OCI-LY7 (cell line): ENCODE measurements around the gene MAP3K1. TPM values are rescaled to one million over a fixed set of nuclear protein-coding genes. Genes with fewer than 3 reads are reported as not detected.

Experiments used
- BruUV-seq: library from RNA; stranded (reverse); fragments of 400-500 nt; replicated peaks from 2 replicates; lab custom pipeline; 2021; lab: Mats Ljungman, UMichigan
- CTCF ChIA-PET: fragments of 300-600 bp; sonication (Branson Sonifier 250); formaldehyde crosslinking; loops from one replicate; lab custom pipeline; 2022; ENCODE audit warnings: antibody characterized with exemption; ENCODE audit not compliant: unreplicated experiment; lab: Charles Lee
- POLR2A ChIA-PET: fragments of 300-600 bp; sonication (Branson Sonifier 250); formaldehyde crosslinking; loops from one replicate; lab custom pipeline; 2022; ENCODE audit warnings: antibody characterized with exemption; lab: Charles Lee
- DNase-seq: peaks from one replicate; pipeline ENCODE4 v3.0.0-alpha.2; 2015; ENCODE audit warnings: low spot score
- H2AFZ ChIP-seq: fragments of 200-600 bp; sonication (generic), shearing (Covaris generic); 2 replicates; pipeline ENCODE4 v1.6.1; 2014; ENCODE audit warnings: mild to moderate bottlenecking, antibody characterized with exemption, low read length, moderate library complexity
- H3K27ac ChIP-seq: fragments of 200-600 bp; sonication (generic); 2 replicates; pipeline ENCODE4 v1.5.1; 2014; ENCODE audit warnings: mixed run types, low read depth, mild to moderate bottlenecking, moderate library complexity, low read length, inconsistent platforms; ENCODE audit not compliant: poor library complexity, severe bottlenecking
- H3K36me3 ChIP-seq: fragments of 200-600 bp; sonication (generic); 2 replicates; pipeline ENCODE4 v1.6.1; 2014; ENCODE audit warnings: mild to moderate bottlenecking, antibody characterized with exemption, low read length, moderate library complexity, mixed read lengths; ENCODE audit not compliant: insufficient read depth
- H3K4me1 ChIP-seq: fragments of 200-600 bp; sonication (generic); 2 replicates; pipeline ENCODE4 v1.5.1; 2014; ENCODE audit warnings: mild to moderate bottlenecking, low read length; ENCODE audit not compliant: insufficient read depth, poor library complexity, severe bottlenecking
- H3K4me2 ChIP-seq: fragments of 200-600 bp; sonication (generic); 2 replicates; pipeline ENCODE4 v1.6.1; 2014; ENCODE audit warnings: mild to moderate bottlenecking, low read length
- H3K4me3 ChIP-seq: fragments of 200-600 bp; sonication (generic); 2 replicates; pipeline ENCODE4 v1.5.1; 2014; ENCODE audit warnings: mild to moderate bottlenecking, low read depth, low read length; ENCODE audit not compliant: poor library complexity, severe bottlenecking
- H3K79me2 ChIP-seq: fragments of 200-600 bp; sonication (generic); 2 replicates; pipeline ENCODE4 v1.6.1; 2016; ENCODE audit warnings: low read depth, mild to moderate bottlenecking, low read length, moderate library complexity, mixed read lengths; ENCODE audit not compliant: insufficient read depth
- H3K9me2 ChIP-seq: fragments of 200-600 bp; sonication (generic); 2 replicates; pipeline ENCODE4 v1.6.1; 2016; ENCODE audit warnings: mild to moderate bottlenecking, low read length, mixed read lengths; ENCODE audit not compliant: insufficient read depth
- H3K9me3 ChIP-seq: fragments of 200-600 bp; sonication (generic); 2 replicates; pipeline ENCODE4 v1.6.1; 2014; ENCODE audit warnings: mild to moderate bottlenecking, mixed run types, low read length, mixed read lengths
- H4K20me1 ChIP-seq: fragments of 200-600 bp; sonication (generic); 2 replicates; pipeline ENCODE4 v1.6.1; 2014; ENCODE audit warnings: mild to moderate bottlenecking, antibody characterized with exemption, low read length, moderate library complexity, mixed read lengths; ENCODE audit not compliant: insufficient read depth
- EZH2phosphoT487 ChIP-seq: fragments of 200-600 bp; sonication (generic); IDR thresholded peaks from 2 replicates; pipeline ENCODE4 v1.6.1; 2018; ENCODE audit warnings: low read depth, borderline replicate concordance, mild to moderate bottlenecking, mixed run types, antibody characterized with exemption, low read length, moderate library complexity, mixed read lengths
- intact Hi-C: fragments of 100-400 bp; cut with micrococcal nuclease; formaldehyde crosslinking; loops from one replicate; pipeline ENCODE4 v1.10.0; 2022; ENCODE audit not compliant: unreplicated experiment
- total RNA-seq, 2 experiments: library from RNA; depleted of rRNA in 1 of 2; stranded (reverse); fragments of >200 nt in 1 of 2; shearing (Covaris generic) in 1 of 2; gene quantifications; 2 replicates each; pipeline ENCODE4 v1.2.3, GENCODE V29; 2014 to 2022
- TF ChIP-seq, protein P1 (sequence below): fragments of 200-600 bp; sonication (generic); conservative IDR thresholded peaks from 2 replicates; pipeline ENCODE4 v1.5.1; 2014; ENCODE audit warnings: mild to moderate bottlenecking, antibody characterized with exemption, low read length, moderate library complexity, mixed read lengths

Gene MAP3K1
- total RNA-seq, 2 experiments from 2014 or later, result 29.4 to 29.9 TPM

DNA sequence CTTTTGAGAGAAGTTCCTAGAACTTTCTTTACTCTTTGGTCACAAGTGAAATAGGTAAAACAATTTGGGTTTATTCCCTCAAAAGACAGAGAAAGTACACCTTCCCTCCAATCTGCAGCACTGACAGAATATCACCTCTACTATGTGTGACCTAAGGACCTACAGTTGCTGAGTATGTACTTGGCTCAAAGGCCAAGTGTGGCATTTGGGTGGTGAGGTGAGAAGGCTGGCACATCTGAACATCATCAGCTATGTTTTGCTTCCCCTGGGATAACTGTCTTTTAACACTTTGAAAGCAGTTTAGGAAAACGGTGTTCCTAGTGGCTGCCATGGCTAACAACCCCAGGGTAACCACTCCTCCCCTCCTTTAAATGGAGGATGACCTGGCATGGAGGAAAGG is 119.0 kb downstream of the MAP3K1 start:
- Histone ChIP-seq H3K4me3 (no peak overlapping the region), H3K36me3 (peaks cover 95% of the 10 kb centered on the region), H3K79me2 (no peaks in the 10 kb centered on the region), H3K4me2 (no peak overlapping the region), H3K9me3 (no peaks in the 10 kb centered on the region), H3K9me2 (no peaks in the 10 kb centered on the region), H3K4me1 (no peaks in the 10 kb centered on the region), H2AFZ (no peak overlapping the region), H4K20me1 (no peaks in the 10 kb centered on the region), H3K27ac (no peak overlapping the region)
- POLR2A ChIA-PET, result no interaction called here
- DNase-seq, result no peak
- TF ChIP-seq, protein P1, sequence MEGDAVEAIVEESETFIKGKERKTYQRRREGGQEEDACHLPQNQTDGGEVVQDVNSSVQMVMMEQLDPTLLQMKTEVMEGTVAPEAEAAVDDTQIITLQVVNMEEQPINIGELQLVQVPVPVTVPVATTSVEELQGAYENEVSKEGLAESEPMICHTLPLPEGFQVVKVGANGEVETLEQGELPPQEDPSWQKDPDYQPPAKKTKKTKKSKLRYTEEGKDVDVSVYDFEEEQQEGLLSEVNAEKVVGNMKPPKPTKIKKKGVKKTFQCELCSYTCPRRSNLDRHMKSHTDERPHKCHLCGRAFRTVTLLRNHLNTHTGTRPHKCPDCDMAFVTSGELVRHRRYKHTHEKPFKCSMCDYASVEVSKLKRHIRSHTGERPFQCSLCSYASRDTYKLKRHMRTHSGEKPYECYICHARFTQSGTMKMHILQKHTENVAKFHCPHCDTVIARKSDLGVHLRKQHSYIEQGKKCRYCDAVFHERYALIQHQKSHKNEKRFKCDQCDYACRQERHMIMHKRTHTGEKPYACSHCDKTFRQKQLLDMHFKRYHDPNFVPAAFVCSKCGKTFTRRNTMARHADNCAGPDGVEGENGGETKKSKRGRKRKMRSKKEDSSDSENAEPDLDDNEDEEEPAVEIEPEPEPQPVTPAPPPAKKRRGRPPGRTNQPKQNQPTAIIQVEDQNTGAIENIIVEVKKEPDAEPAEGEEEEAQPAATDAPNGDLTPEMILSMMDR, result no peak
- no peak for TF ChIP-seq EZH2phosphoT487
- BruUV-seq, result no TSS peak
- intact Hi-C loops, result no loop called here
- CTCF ChIA-PET, result no interaction called here

DNA sequence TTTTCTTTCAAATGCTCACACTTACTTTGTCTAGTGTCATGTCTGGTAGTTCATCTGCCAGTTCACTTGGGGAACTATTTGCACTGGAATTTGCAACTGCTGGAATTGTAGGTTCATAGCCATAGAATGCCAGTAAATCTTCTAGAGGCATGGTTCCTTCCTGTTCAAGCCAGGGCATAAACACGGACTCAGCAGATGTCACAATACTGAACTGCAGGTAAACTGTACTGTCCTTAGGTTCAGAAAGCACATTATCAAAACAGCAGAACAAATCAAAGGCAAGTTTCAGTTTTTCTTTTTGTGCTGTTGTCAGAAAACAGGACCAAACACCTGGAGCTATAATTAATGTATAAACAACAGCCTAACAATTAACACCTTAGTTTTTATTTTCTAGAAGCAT is 123.5 kb downstream of the MAP3K1 start:
- H3K27ac ChIP-seq, result no peak overlapping the region
- peaks cover 98% of the 10 kb centered on the region for H3K36me3 ChIP-seq
- no peaks in the 10 kb centered on the region for H3K79me2 ChIP-seq
- no peak for DNase-seq
- no peaks in the 10 kb centered on the region for H3K9me2 ChIP-seq
- POLR2A ChIA-PET, result no interaction called here
- no peak overlapping the region for H2AFZ ChIP-seq
- TF ChIP-seq, protein P1, result no peak
- no TSS peak for BruUV-seq
- no peaks in the 10 kb centered on the region for H3K9me3 ChIP-seq
- H3K4me2 ChIP-seq, result no peak overlapping the region
- no peak overlapping the region for H3K4me3 ChIP-seq
- no peaks in the 10 kb centered on the region for H4K20me1 ChIP-seq
- H3K4me1 ChIP-seq, result no peaks in the 10 kb centered on the region
- CTCF ChIA-PET, result no interaction called here
- intact Hi-C loops, result no loop called here

DNA sequence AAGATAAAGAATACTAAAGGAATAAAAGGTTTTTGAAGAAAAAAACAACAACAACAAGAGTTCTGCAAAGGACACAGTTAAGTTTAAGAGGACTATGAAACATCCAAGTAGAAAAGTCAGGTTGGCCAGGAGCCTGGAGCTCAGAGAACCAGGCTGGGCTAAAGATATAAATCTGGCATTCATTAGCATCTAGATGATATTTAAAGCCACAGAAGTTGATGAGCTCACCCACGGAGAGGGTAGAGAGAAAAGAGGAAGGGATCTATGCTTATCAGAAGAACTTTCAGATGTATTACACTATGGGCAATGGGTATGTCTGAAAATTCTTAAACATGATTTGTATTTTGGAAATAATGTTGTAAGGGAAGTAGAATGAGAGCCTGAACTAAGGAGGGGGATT is 126.6 kb downstream of the MAP3K1 start:
- TF ChIP-seq, protein P1, result no peak
- TF ChIP-seq EZH2phosphoT487, result no peak
- ChIA-PET CTCF (no interaction called here), POLR2A (no interaction called here)
- no peak for DNase-seq
- Histone ChIP-seq H3K27ac (no peak overlapping the region), H3K4me3 (no peak overlapping the region), H3K9me3 (no peaks in the 10 kb centered on the region), H3K4me2 (no peak overlapping the region), H3K9me2 (no peaks in the 10 kb centered on the region), H4K20me1 (no peaks in the 10 kb centered on the region), H2AFZ (no peak overlapping the region), H3K36me3 (peaks cover 97% of the 10 kb centered on the region), H3K4me1 (no peaks in the 10 kb centered on the region), H3K79me2 (no peaks in the 10 kb centered on the region)
- no TSS peak for BruUV-seq
- intact Hi-C loops, result no loop called here

Other genes with a start within 250 kb of the MAP3K1 start
- 5.0 and 6.7 TPM in 2 replicates for gene SETD9, start 94.0 kb downstream of the MAP3K1 start, total RNA-seq (2014; rRNA removed; shearing (Covaris generic))
- gene SETD9, start 94.0 kb downstream of the MAP3K1 start, total RNA-seq (2022), result 13.3 and 14.5 TPM in 2 replicates
- gene MIER3, start 136.6 kb downstream of the MAP3K1 start, total RNA-seq (2014; rRNA removed; shearing (Covaris generic)), result 12.6 and 51.9 TPM in 2 replicates
- 25.3 and 29.2 TPM in 2 replicates for gene MIER3, start 136.6 kb downstream of the MAP3K1 start, total RNA-seq (2022)